GM19438 (cell line): ENCODE measurements around the gene TSC22D4.
A peak's percentile ranks its signal among the peaks of the same experiment; 100 is the strongest.

Experiments used
- ATAC-seq: cut with Tn5 transposase; IDR thresholded peaks from one replicate; pipeline ENCODE4 v1.9.1; 2021; ENCODE audit warnings: low read depth; ENCODE audit not compliant: unreplicated experiment

TSC22D4 gene

GRCh38 chr7:100430493-100431285, 48.3 kb downstream of the TSC22D4 start:
- no peak for ATAC-seq

DNA sequence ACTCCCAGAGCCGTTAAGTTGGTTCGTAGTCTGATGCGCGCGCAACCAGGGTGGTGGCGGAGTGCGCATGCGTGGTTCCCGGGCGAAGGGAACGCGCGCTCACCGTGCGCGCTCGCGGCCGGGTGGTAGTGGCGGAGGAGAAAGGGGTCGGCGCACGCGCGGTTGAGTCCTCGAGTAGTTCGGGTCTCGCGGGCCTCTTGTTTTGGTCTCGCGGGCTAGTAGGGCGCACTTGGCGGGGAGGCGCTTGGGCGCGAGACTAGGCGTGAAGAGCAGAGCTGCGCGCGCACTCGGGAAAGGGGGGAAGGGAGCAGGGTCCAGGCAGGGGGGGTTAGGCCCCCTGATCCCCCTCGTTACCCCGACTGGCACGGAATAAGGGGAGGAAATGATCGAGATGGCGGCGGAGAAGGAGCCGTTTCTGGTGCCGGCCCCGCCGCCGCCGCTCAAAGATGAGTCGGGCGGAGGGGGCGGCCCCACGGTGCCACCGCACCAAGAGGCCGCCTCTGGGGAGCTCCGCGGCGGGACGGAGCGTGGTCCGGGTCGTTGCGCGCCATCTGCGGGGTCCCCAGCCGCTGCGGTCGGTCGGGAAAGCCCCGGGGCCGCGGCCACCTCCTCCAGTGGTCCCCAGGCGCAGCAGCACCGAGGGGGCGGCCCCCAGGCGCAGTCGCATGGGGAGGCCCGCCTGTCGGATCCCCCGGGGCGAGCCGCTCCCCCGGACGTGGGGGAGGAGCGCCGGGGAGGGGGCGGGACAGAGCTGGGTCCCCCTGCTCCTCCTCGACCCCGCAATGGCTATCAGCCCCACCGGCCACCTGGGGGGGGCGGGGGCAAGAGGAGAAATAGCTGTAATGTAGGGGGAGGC, 49.1 kb downstream of the TSC22D4 start, which contains the start of gene MEPCE:
TSS of gene MEPCE (plus strand) at position 195 of the 856 bp plus-strand sequence. CDS start at position 383, 188 bp downstream.
- peak; percentile 36 for ATAC-seq

- peak; percentile 38 for ATAC-seq
Measured at GRCh38 chr7:100428967-100429636, 49.9 kb downstream of the TSC22D4 start.

DNA sequence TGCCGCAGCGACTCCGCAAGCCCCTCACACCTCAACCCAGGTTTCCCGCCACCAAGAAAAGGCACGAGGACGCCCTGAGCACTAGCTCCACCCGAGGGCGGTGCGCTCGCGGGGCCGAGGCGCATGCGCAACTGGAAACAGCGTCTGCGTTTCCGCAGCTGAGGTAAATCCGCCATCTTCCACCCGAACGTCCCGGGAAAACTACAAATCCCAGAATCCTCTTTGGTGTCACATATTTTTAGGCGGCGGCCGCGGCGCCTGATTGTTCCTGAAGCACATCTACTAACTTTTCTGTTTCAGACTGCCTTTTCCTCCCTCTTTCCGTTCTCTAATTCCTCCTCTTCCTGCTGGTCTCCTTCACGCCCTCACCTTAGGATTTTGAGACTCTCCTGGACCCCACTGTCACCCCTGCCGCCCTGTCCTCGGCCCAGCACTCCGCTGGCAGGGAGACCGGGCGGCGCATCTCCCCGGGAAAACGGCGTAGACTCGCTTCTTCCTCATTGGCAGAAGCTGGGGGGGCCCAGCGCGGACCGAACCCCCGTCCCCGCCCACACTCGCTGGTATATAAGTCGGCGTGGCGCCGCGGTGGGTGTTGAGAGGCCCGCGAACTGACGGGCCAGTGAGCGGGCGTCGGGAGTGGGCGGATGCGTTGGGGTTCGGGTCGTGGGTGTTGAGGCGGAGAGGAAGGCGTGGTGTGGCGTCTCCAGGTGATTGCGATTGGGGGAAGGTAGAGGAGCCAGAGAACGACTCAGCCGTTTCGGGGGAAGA, 50.6 kb downstream of the TSC22D4 start, which contains the start of gene ZCWPW1:
TSS of gene ZCWPW1 (minus strand) at position 505 of the 768 bp plus-strand sequence. CDS start 8,054 bp downstream, outside the sequence.
- ATAC-seq: peak; percentile 53

- ATAC-seq: no peak
Measured at GRCh38 chr7:100427762-100428198, 51.2 kb downstream of the TSC22D4 start.

DNA sequence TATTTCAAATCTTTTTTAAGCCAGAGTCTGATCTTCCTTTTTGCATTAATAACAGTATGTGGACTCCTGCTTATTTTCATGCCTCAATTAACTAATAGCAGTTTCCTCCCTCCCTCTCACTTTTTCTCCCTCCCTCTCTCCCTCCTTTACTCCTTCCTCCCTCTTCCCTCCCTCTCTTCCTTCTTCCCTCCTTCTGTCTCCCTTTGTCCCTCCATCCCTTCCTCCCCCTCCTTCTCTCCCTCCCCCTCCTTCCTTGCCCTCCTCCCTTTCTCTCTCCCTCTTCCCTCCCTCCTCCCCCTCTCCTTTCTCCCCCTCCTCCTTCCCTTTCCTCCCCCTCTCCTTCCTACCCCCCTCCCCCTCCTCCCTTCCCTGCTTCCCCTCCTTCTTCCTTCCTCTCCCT, 52.5 kb downstream of the TSC22D4 start:
- ATAC-seq: no peak

DNA sequence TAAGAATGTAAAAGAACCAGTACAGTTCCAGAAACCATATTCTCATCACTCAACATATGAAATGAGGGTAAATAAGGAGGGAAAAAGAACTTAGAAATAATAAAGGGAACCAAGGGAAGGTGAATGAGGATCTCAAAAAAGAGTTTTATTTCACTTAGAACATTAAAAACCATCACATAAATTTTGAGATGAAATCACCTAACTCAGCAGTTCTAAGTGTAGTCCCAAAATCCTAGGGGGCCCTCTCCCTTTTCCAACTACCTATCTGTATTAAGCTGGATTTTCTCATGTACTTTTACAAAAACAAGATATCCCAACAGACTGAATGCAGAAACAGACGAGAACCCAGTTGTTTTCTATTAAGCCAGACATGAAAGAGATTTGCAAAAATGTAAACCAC, 53.7 kb downstream of the TSC22D4 start:
- no peak for ATAC-seq

- no peak for ATAC-seq
Measured at GRCh38 chr7:100423315-100423714, 55.7 kb downstream of the TSC22D4 start.

DNA sequence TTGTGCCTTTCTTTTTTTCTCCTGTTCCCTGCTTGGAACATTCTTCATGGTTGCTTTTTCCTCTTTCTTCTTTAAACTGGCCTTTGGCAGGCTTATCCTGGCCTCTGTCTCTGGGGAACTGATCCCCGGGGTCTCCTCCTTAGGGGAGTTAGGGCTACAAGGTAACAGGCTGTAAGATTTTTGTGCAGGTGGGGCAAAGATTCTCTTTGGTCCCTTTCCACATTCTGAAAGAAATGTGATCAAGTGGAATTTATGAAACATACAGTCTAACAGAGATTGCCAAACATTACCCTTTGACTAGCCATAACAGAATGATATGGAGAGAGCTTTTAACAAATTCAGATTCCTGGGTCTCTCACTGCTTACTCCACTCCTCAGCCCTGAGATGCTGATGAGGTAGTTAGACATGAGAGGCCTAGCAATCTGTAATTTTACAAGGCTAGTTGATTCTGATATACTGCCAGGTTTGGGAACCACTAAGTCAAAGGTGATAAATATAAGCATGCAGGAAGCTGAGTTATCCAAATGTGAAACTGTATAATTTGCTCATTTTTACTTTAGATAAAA, 59.3 kb downstream of the TSC22D4 start:
- ATAC-seq: no peak

- ATAC-seq: no peak
Measured at GRCh38 chr7:100418930-100419659, 59.9 kb downstream of the TSC22D4 start.
